Stimulated activated CD4-positive, alpha-beta T cell treated with anti-CD3 and anti-CD28 coated beads, Interleukin-1b, Interleukin-23, amount 100 ng/mL, for 24 hours (primary cell): ENCODE results near the gene ZSWIM2.
"Not testable (repeated sequence)": the region's sequence is repeated elsewhere in the genome, so short reads cannot be mapped to it uniquely, and the experiment has no call there.

ENCODE experiments used
- DNase-seq, 4 experiments: peaks; one replicate each; pipeline ENCODE4 v3.0.0-alpha.2; 2020; ENCODE audit warnings: low read depth in 4 of 4, low spot score in 1 of 4

ZSWIM2 gene

DNA sequence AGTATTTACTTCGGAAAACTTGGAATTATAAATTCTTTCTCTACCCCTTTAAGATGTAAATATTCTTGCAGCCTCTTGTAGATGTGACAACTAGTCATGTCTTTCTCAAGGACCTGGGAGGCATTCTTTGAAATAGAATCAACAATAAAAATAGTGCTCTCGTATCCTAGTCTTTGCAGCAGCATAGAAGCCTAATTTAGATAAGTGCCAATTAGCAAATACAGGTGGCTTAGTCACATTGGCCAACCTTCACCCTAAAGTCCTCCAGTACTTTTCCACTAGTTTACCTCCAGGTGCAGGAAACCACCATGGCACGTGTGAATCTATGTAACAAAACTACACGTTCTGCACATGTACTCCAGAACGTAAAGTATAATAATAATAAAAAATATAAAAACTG, 3.5 kb upstream of the ZSWIM2 start:
- DNase-seq: no peak

- no peak for DNase-seq
Observed at GRCh38 chr2:186842373-186842772, 6.6 kb downstream of the ZSWIM2 start.

GRCh38 chr2:186841940-186842339, 7.0 kb downstream of the ZSWIM2 start:
- no peak for DNase-seq

DNA sequence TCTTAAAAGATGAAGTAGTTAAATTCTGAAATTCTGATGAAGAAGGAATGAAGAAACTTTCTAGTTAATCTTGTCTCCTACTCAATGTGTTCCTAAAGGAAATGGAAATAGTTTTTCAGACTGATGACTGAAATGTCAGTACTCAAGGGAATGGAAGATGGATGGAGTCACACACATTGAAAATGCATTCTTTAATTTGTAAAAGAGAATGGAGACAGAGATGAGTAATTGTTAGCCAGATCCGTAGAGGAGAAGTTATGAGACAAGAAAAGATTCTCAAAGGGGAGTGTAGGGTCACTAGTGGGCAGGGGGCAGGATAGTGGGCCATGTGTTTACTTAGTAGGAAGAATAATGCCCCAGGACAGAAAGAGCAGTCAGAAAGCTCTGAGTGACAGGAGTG, 13.3 kb downstream of the ZSWIM2 start:
- DNase-seq: no peak

GRCh38 chr2:186827862-186828492, 21.0 kb downstream of the ZSWIM2 start:
- no peak for DNase-seq

DNA sequence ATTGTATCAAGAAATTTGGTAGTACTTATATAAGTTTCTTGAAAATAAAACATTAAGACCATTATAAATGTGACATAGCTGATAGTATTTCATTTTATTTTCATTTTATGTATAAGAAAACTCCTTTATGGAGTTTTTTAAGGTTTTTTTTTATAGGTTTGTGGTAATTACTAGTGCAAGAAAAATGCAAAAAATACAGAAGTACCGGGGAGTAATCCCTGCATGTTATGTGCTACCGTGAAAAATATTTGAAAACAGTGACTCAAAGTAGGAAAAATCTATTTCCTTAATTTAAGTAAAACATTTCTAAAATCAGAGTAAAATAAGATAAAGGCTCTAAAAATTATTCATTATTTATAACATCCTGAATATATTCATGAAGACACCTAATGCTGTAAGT, 21.6 kb downstream of the ZSWIM2 start:
- DNase-seq: no peak

DNA sequence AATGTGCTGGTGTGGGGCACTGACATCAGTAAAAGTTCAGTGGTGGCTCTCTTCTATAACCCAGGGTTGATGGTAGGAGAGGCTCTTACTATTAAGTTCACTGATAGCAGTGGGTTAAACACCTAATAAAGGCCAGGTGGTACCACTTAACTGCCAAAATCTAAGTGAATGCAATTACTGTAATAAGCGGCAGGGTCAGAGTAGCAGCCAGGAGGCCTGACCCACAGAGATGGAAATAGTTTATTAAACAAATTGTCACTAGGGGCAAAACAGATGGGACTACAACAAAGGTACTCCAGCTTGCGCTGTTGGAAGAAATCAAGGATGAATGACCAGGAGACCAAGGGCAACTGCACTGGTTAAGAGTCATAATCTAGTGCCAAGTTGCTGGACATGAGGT, 26.6 kb downstream of the ZSWIM2 start:
- no peak for DNase-seq

DNA sequence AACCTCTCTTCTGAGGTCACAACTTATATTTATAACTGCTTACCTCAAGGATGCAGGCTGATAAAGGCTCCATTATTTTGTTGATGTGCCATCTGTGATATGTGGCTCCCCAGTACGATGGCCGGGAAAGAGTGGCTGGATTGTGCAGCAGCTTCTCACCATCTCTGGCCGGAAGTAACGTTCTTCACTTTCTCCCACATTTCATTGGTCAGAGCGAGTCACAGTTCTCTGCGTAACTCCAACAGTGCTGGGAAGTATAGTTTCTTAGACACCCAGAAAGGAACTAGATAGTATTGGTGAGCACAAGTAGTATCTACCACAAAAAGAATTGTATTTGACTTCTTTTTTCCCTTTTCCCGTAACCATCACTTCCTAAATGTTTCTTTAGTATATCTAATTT, 28.7 kb downstream of the ZSWIM2 start:
- no peak for DNase-seq

GRCh38 chr2:186811760-186812159, 37.2 kb downstream of the ZSWIM2 start:
- DNase-seq: not testable (repeated sequence)

DNA sequence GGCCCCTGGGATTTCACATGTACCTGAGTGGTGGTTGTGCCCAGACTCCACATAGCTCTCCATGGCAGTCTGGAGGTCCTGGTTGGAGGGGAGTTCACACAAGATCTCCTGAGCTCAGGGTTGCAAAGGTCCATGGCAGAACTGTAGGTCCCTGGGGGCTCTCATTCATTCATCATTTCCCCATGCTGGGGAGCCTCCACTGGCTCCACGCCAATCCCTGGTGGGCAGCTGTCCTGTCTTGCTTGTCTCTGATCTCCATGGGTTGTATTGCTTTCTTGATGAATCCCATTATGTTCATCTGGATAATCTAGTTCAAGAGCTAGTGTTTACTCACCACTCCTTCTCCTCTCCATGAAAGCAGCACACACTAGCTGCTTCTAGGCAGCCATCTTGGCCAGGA, 42.4 kb downstream of the ZSWIM2 start:
- DNase-seq: no peak

GRCh38 chr2:186798604-186799003, 50.4 kb downstream of the ZSWIM2 start:
- DNase-seq: not testable (repeated sequence)

DNA sequence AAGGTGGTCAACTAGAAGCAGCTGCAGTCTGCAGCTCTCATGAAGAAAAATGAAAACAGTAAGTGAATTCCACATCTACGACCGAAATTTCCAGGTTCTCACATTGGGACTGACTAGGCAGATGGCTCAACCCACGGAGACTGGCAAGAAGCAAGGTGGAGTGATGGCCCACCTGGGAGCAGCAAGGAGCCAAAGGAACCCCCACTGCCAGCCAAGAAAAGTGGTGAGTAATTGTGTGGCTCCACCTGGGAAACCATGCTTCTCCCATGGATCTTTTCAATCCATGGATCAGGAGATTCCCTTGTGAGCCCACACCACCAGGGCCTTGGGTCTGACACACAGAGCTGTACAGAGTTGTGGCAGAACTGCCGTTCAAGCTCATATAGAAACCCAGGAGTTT, 64.0 kb downstream of the ZSWIM2 start:
- DNase-seq: no peak

DNA sequence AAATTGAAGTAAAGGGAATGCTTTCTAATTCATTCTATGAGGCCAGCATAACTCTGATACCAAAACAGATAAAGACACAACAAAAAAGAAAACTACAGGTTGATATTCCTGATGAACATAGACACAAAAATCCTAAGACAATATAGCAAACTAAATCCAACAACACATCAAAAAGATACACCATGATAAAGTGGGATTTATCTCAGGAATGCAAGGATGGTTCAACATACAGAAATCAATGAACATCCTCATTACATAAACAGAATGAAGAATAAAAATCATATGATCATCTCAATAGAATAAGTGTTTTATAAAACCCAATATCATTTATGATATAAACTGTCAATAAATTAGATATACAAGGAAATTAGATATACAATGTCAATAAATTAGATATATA, 65.7 kb downstream of the ZSWIM2 start:
- DNase-seq: no peak

- no peak for DNase-seq
Observed at GRCh38 chr2:186780701-186781316, 68.2 kb downstream of the ZSWIM2 start.
